CD4-positive, alpha-beta T cell treated with Interleukin-6 for 4 hours (primary cell): ENCODE measurements around the gene SFN.
"Not testable (repeated sequence)": the region's sequence is repeated elsewhere in the genome, so short reads cannot be mapped to it uniquely, and the experiment has no call there.

ENCODE experiments used
- DNase-seq: peaks from one replicate; pipeline ENCODE4 v3.0.0-alpha.2; 2020; ENCODE audit warnings: mixed read lengths

SFN gene

GRCh38 chr1:26839779-26840178, 23.2 kb upstream of the SFN start:
- DNase-seq, result no peak

GRCh38 chr1:26844424-26845196, 18.3 kb upstream of the SFN start:
- DNase-seq, result no peak

- not testable (repeated sequence) for DNase-seq
These were observed 15.1 kb upstream of the SFN start for GRCh38 chr1:26847826-26848225.

- DNase-seq, result no peak
These were observed 14.4 kb upstream of the SFN start for GRCh38 chr1:26848499-26848898.

GRCh38 chr1:26848941-26849774, 13.8 kb upstream of the SFN start:
- no peak for DNase-seq

- no peak for DNase-seq
These were observed 11.8 kb upstream of the SFN start for GRCh38 chr1:26851106-26851684.

GRCh38 chr1:26852701-26853100, 10.2 kb upstream of the SFN start:
- no peak for DNase-seq

GRCh38 chr1:26853156-26853555, 9.8 kb upstream of the SFN start:
- DNase-seq, result peak; percentile 89

- DNase-seq, result no peak
These were observed 9.3 kb upstream of the SFN start for GRCh38 chr1:26853600-26853999.

GRCh38 chr1:26854906-26855305, 8.0 kb upstream of the SFN start:
- no peak for DNase-seq

GRCh38 chr1:26855636-26856035, 7.3 kb upstream of the SFN start:
- no peak for DNase-seq

- no peak for DNase-seq
These were observed 6.8 kb upstream of the SFN start for GRCh38 chr1:26856181-26856580.

GRCh38 chr1:26856604-26857469, 6.1 kb upstream of the SFN start:
- no peak for DNase-seq

GRCh38 chr1:26857473-26858060, 5.4 kb upstream of the SFN start:
- no peak for DNase-seq

GRCh38 chr1:26858160-26858559, 4.8 kb upstream of the SFN start:
- no peak for DNase-seq

- no peak for DNase-seq
These were observed 3.9 kb upstream of the SFN start for GRCh38 chr1:26858891-26859640.

- DNase-seq, result no peak
These were observed 1.7 kb upstream of the SFN start for GRCh38 chr1:26861286-26861701.

- no peak for DNase-seq
These were observed 1.0 kb upstream of the SFN start for GRCh38 chr1:26861889-26862378.

GRCh38 chr1:26863685-26864077, 732 bp downstream of the SFN start:
- DNase-seq, result no peak

- DNase-seq, result peak; percentile 97
These were observed 1.9 kb downstream of the SFN start for GRCh38 chr1:26864610-26865480.
